GM18526 (cell line): ENCODE measurements around the gene IQGAP1.

Experiments used
- POLR2A ChIP-seq: IDR thresholded peaks from 3 replicates; pipeline ENCODE4 v1.6.1; 2011; ENCODE audit not compliant: insufficient read length; ENCODE audit errors: extremely low read depth

IQGAP1 gene

GRCh38 chr15:90387534-90388461, at the start of gene IQGAP1:
Gene IQGAP1 (plus strand): TSS chr15:90388242. CDS start chr15:90388342, 100 bp downstream.
- peak; percentile 92 for TF ChIP-seq POLR2A

- no peak for TF ChIP-seq POLR2A
Measured at GRCh38 chr15:90338532-90338931, 49.5 kb upstream of the IQGAP1 start.

GRCh38 chr15:90340345-90340744, 47.7 kb upstream of the IQGAP1 start:
- TF ChIP-seq POLR2A, result no peak

- TF ChIP-seq POLR2A, result no peak
Measured at GRCh38 chr15:90343302-90343790, 44.7 kb upstream of the IQGAP1 start.

- no peak for TF ChIP-seq POLR2A
Measured at GRCh38 chr15:90344662-90345061, 43.4 kb upstream of the IQGAP1 start.

GRCh38 chr15:90345857-90346256, 42.2 kb upstream of the IQGAP1 start:
- TF ChIP-seq POLR2A, result no peak

- no peak for TF ChIP-seq POLR2A
Measured at GRCh38 chr15:90348456-90348855, 39.6 kb upstream of the IQGAP1 start.

- no peak for TF ChIP-seq POLR2A
Measured at GRCh38 chr15:90349072-90349471, 39.0 kb upstream of the IQGAP1 start.

GRCh38 chr15:90349821-90350220, 38.2 kb upstream of the IQGAP1 start:
- TF ChIP-seq POLR2A, result no peak

GRCh38 chr15:90351479-90352106, 36.4 kb upstream of the IQGAP1 start:
- TF ChIP-seq POLR2A, result no peak

GRCh38 chr15:90352107-90352893, 35.7 kb upstream of the IQGAP1 start, which contains the start of gene ZNF774:
Gene ZNF774 (plus strand): TSS chr15:90352284. CDS start chr15:90354661, 2,377 bp downstream.
- TF ChIP-seq POLR2A, result peak; percentile 20

GRCh38 chr15:90354986-90355385, 33.1 kb upstream of the IQGAP1 start:
- no peak for TF ChIP-seq POLR2A

GRCh38 chr15:90358124-90359033, 29.7 kb upstream of the IQGAP1 start:
- no peak for TF ChIP-seq POLR2A

GRCh38 chr15:90360746-90361145, 27.3 kb upstream of the IQGAP1 start:
- no peak for TF ChIP-seq POLR2A
